Nephron (organoid): Measurements from ENCODE around the gene ANKRD65.

Experiments used
- H3K27ac Mint-ChIP-seq, 3 experiments: 2 replicates each; pipeline ENCODE4 v1.8.0; 2020; ENCODE audit warnings: mixed read lengths in 3 of 3, mild to moderate bottlenecking in 2 of 3, moderate library complexity in 1 of 3
- H3K27me3 Mint-ChIP-seq: 2 replicates; pipeline ENCODE4 v1.8.0; 2021; ENCODE audit warnings: low read depth, mild to moderate bottlenecking, moderate library complexity, mixed read lengths
- H3K36me3 Mint-ChIP-seq: 2 replicates; pipeline ENCODE4 v1.8.0; 2020; ENCODE audit warnings: low read depth, mixed read lengths
- H3K4me1 Mint-ChIP-seq: 2 replicates; pipeline ENCODE4 v1.8.0; 2020; ENCODE audit warnings: mixed read lengths
- H3K4me3 Mint-ChIP-seq, 3 experiments: 2 replicates each; pipeline ENCODE4 v1.8.0; 2020; ENCODE audit warnings: mild to moderate bottlenecking in 3 of 3, mixed read lengths in 3 of 3, moderate library complexity in 2 of 3
- H3K9me3 Mint-ChIP-seq: 2 replicates; pipeline ENCODE4 v1.8.0; 2020; ENCODE audit warnings: mixed read lengths
- TF ChIP-seq, protein P1 (sequence below), 3 experiments: fragments of 200-600 bp; sonication (generic); IDR thresholded peaks; one replicate each; pipeline ENCODE4 v1.5.0; 2021; ENCODE audit warnings: antibody characterized with exemption in 3 of 3; ENCODE audit not compliant: unreplicated experiment in 3 of 3

The ANKRD65 gene

DNA sequence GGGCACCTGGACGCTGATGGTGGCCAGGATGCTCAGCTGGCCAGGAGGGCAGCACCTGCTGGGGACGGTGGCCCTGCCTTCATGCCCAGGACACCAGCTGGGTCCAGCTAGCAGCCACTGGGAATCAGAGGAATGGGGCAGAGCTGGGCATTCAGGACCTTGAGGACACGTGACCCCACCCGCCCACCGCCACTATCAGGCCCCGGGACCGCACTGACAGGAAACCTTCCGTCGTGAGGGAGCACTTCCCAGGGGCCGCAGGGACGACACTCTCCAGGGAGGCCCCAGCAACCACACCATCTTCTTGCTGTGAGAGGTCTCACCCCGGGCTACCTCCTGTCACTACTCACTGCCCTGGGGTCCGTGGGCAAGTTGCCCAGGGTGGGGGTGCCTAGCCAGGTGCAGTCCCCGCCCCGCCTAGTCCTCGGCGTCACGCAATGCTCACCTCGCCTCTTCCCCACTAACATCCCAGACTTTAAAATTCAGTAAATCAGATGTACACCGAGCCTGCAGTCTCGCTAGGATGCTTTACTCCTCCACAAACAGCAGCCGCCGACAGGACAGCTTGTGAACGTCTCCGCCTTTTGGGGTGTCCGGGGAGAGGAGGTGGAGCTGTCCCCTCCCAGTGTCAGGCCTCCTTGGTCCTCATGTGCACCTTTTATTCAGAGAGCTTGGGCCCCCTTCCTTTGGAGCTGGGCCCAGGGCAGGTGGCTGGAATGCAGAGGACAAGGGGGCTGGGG, 19.4 kb upstream of the ANKRD65 start:
- H3K4me1 Mint-ChIP-seq, result peaks cover 14% of the 10 kb centered on the region
- TF ChIP-seq, protein P1, sequence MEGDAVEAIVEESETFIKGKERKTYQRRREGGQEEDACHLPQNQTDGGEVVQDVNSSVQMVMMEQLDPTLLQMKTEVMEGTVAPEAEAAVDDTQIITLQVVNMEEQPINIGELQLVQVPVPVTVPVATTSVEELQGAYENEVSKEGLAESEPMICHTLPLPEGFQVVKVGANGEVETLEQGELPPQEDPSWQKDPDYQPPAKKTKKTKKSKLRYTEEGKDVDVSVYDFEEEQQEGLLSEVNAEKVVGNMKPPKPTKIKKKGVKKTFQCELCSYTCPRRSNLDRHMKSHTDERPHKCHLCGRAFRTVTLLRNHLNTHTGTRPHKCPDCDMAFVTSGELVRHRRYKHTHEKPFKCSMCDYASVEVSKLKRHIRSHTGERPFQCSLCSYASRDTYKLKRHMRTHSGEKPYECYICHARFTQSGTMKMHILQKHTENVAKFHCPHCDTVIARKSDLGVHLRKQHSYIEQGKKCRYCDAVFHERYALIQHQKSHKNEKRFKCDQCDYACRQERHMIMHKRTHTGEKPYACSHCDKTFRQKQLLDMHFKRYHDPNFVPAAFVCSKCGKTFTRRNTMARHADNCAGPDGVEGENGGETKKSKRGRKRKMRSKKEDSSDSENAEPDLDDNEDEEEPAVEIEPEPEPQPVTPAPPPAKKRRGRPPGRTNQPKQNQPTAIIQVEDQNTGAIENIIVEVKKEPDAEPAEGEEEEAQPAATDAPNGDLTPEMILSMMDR (IDR thresholded peaks at IDR 0.05; ENCODE audit: unreplicated experiment in 3 of 3), result no peak

DNA sequence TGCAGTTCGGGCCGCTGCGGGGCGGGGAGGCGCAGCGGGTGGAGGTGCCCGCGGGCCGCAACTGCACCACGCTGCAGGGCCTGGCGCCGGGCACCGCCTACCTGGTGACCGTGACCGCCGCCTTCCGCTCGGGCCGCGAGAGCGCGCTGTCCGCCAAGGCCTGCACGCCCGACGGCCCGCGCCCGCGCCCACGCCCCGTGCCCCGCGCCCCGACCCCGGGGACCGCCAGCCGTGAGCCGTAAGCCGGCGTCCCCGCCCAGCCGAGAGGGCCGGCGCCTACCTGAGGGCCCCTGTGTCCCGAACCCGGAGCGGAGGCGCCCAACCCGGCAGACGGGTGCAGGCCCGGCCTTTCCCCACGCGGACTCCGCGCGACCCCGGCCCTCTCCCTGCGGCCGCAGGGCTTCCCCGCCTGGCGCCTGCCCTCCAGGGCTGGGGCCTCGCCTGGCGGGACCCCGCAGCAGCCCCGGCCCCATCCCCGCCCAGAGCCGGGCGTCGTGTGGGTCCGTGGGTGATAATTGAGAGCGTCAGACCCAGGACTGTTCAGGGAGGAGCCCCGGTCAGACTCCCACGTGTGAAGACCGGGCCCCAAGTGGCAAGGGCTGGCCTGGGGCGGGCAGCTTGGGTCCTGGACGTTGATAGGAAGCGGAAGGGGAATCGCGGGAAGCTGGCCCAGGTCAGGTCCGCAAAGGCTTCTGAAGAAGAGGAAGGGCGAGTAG, 18.6 kb upstream of the ANKRD65 start:
- Mint-ChIP-seq H3K27ac (no peak overlapping the region), H3K36me3 (no peaks in the 10 kb centered on the region), H3K4me1 (peaks cover 19% of the 10 kb centered on the region), H3K27me3 (no peaks in the 10 kb centered on the region), H3K4me3 (no peak overlapping the region), H3K9me3 (no peaks in the 10 kb centered on the region)
- TF ChIP-seq, protein P1 (IDR thresholded peaks at IDR 0.05; ENCODE audit: unreplicated experiment in 3 of 3), result no peak

More for the DNA sequence above, 19.4 kb upstream of the ANKRD65 start:
- no peaks in the 10 kb centered on the region for H3K27me3 Mint-ChIP-seq
- H3K4me3 Mint-ChIP-seq, result peak overlapping the region in 2 of 3 experiments; percentile 27 to 47
- H3K27ac Mint-ChIP-seq, result peak overlapping the region in 2 of 3 experiments; percentile 63 to 80
- H3K36me3 Mint-ChIP-seq, result no peaks in the 10 kb centered on the region
- no peaks in the 10 kb centered on the region for H3K9me3 Mint-ChIP-seq

DNA sequence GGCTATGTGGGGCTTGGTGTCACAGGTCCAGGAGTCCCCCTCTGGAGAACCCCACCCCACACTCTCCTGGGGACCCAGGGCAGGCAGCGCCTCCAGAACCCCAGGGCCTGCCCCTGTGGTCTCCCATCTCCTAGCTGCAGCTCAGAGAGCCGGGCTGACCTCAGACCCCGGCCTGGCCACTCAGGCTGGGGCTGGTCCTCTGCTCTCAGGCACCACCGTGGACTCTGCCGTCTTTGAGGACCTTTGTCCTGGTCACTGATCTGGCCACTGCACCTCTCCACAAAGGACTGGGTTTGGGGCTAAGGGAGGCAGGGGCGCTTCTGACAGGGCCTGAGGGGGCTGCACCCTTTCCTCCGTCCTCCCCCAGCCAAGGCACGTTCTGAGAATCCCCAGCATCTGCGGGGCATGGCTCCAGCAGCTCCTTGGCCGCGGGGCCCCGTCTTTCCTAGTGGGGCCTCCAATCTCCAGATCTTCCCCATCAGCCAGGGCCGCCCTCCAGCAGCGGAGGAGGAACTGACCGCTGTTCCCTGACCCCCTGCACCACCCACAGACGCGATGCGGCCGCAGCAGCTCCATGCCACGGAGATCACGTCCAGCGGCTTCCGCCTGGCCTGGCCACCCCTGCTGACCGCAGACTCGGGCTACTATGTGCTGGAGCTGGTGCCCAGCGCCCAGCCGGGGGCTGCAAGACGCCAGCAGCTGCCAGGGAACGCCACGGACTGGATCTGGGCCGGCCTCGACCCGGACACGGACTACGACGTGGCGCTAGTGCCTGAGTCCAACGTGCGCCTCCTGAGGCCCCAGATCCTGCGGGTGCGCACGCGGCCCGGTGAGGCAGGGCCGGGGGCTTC, 17.7 kb upstream of the ANKRD65 start:
- Mint-ChIP-seq H3K27me3 (no peaks in the 10 kb centered on the region), H3K27ac (peak overlapping the region in 1 of 3 experiments; percentile 54), H3K4me1 (peaks cover 19% of the 10 kb centered on the region), H3K36me3 (no peaks in the 10 kb centered on the region), H3K4me3 (peak overlapping the region in 2 of 3 experiments; percentile 52 to 58), H3K9me3 (no peaks in the 10 kb centered on the region)
- TF ChIP-seq, protein P1 (IDR thresholded peaks at IDR 0.05; ENCODE audit: unreplicated experiment in 3 of 3), result no peak

- Mint-ChIP-seq H3K36me3 (no peaks in the 10 kb centered on the region), H3K27ac (peak overlapping the region in 1 of 3 experiments; percentile 64), H3K27me3 (no peaks in the 10 kb centered on the region), H3K9me3 (no peaks in the 10 kb centered on the region), H3K4me3 (no peak overlapping the region), H3K4me1 (peaks cover 19% of the 10 kb centered on the region)
- TF ChIP-seq, protein P1 (IDR thresholded peaks at IDR 0.05; ENCODE audit: unreplicated experiment in 3 of 3), result no peak
Observed at GRCh38 chr1:1437904-1438376, 16.9 kb upstream of the ANKRD65 start.

GRCh38 chr1:1437033-1437903, 16.2 kb upstream of the ANKRD65 start:
- TF ChIP-seq, protein P1 (IDR thresholded peaks at IDR 0.05; ENCODE audit: unreplicated experiment in 3 of 3), result no peak
- H3K36me3 Mint-ChIP-seq, result no peaks in the 10 kb centered on the region
- no peaks in the 10 kb centered on the region for H3K9me3 Mint-ChIP-seq
- peak overlapping the region in 2 of 3 experiments; percentile 82 to 83 for H3K4me3 Mint-ChIP-seq
- H3K27ac Mint-ChIP-seq, result no peak overlapping the region
- no peaks in the 10 kb centered on the region for H3K27me3 Mint-ChIP-seq
- H3K4me1 Mint-ChIP-seq, result peaks cover 22% of the 10 kb centered on the region
